SK-N-SH treated with all-trans-retinoic acid at 6 μM for 48 hours (cell line): ENCODE data around the gene CKMT2.

ENCODE experiments used
- ATAC-seq: fragments of 200-7000 bp; cut with Tn5 transposase; 3 replicates; pipeline ENCODE4 v1.9.1; 2020; ENCODE audit warnings: mild to moderate bottlenecking, moderate library complexity
- ARNTL ChIP-seq: fragments of 450-650 bp; formaldehyde crosslinking; IDR thresholded peaks from 2 replicates; pipeline ENCODE4 v1.5.0; 2020; ENCODE audit warnings: low read depth, mild to moderate bottlenecking, moderate library complexity, borderline replicate concordance
- BACH2 ChIP-seq: fragments of 250-450 bp; sonication (Bioruptor Pico); IDR thresholded peaks from 2 replicates; pipeline ENCODE4 v1.9.0; 2021; ENCODE audit warnings: mild to moderate bottlenecking, borderline replicate concordance
- CSDC2 ChIP-seq: fragments of 250-450 bp; sonication (Bioruptor Pico); IDR thresholded peaks from 2 replicates; pipeline ENCODE4 v1.5.0; 2020; ENCODE audit warnings: mild to moderate bottlenecking, moderate library complexity
- GLIS3 ChIP-seq: fragments of 250-450 bp; sonication (Bioruptor Pico); IDR thresholded peaks from 2 replicates; pipeline ENCODE4 v1.5.0; 2020; ENCODE audit warnings: mild to moderate bottlenecking, moderate library complexity
- ISL1 ChIP-seq: fragments of 250-450 bp; sonication (Bioruptor Pico); IDR thresholded peaks from 2 replicates; pipeline ENCODE4 v2.1.2; 2022; ENCODE audit warnings: mild to moderate bottlenecking, moderate library complexity
- OSR1 ChIP-seq: fragments of 250-450 bp; sonication (Bioruptor Pico); IDR thresholded peaks from 2 replicates; pipeline ENCODE4 v1.8.0; 2022; ENCODE audit warnings: moderate library complexity, mild to moderate bottlenecking, inconsistent platforms
- PPARA ChIP-seq: fragments of 250-450 bp; sonication (Bioruptor Pico); IDR thresholded peaks from 2 replicates; pipeline ENCODE4 v1.5.0; 2020; ENCODE audit warnings: mild to moderate bottlenecking, borderline replicate concordance
- RARB ChIP-seq: fragments of 250-450 bp; sonication (Bioruptor Pico); IDR thresholded peaks from 2 replicates; pipeline ENCODE4 v1.8.0; 2021; ENCODE audit warnings: mild to moderate bottlenecking, moderate library complexity
- SNAI2 ChIP-seq: fragments of 250-450 bp; sonication (Bioruptor Pico); IDR thresholded peaks from 2 replicates; pipeline ENCODE4 v1.5.0; 2020; ENCODE audit warnings: mild to moderate bottlenecking, moderate library complexity
- TCF4 ChIP-seq: fragments of 250-450 bp; sonication (Bioruptor Pico); IDR thresholded peaks from 2 replicates; pipeline ENCODE4 v1.8.0; 2021; ENCODE audit warnings: mild to moderate bottlenecking, moderate library complexity, borderline replicate concordance
- TOX ChIP-seq: fragments of 250-450 bp; sonication (Bioruptor Pico); IDR thresholded peaks from 2 replicates; pipeline ENCODE4 v1.8.0; 2021; ENCODE audit warnings: mild to moderate bottlenecking, moderate library complexity, borderline replicate concordance
- TSHZ2 ChIP-seq: fragments of 250-450 bp; sonication (Bioruptor Pico); IDR thresholded peaks from 2 replicates; pipeline ENCODE4 v1.5.0; 2020; ENCODE audit warnings: mild to moderate bottlenecking, moderate library complexity
- ZC3H10 ChIP-seq: fragments of 250-450 bp; sonication (Bioruptor Pico); IDR thresholded peaks from 2 replicates; pipeline ENCODE4 v1.5.1; 2021; ENCODE audit warnings: mild to moderate bottlenecking, moderate library complexity
- ZFP3 ChIP-seq: fragments of 250-450 bp; sonication (Bioruptor Pico); IDR thresholded peaks from 2 replicates; pipeline ENCODE4 v1.5.0; 2020; ENCODE audit warnings: mild to moderate bottlenecking, moderate library complexity
- ZFP30 ChIP-seq: fragments of 450-650 bp; formaldehyde crosslinking; IDR thresholded peaks from 2 replicates; pipeline ENCODE4 v1.5.0; 2022; ENCODE audit warnings: mild to moderate bottlenecking, moderate library complexity
- ZNF565 ChIP-seq: fragments of 450-650 bp; formaldehyde crosslinking; conservative IDR thresholded peaks from 2 replicates; pipeline ENCODE4 v1.5.0; 2020; ENCODE audit warnings: low read depth, mild to moderate bottlenecking, moderate library complexity
- ZNF8 ChIP-seq: fragments of 450-650 bp; formaldehyde crosslinking; IDR thresholded peaks from 2 replicates; pipeline ENCODE4 v1.5.0; 2020; ENCODE audit warnings: mild to moderate bottlenecking, moderate library complexity
- TF ChIP-seq, protein P1 (sequence below): fragments of 250-450 bp; sonication (Bioruptor Pico); IDR thresholded peaks from 2 replicates; pipeline ENCODE4 v1.8.0; 2021; ENCODE audit warnings: low read depth, mild to moderate bottlenecking, moderate library complexity, borderline replicate concordance
- TF ChIP-seq, protein P2 (sequence below): fragments of 250-450 bp; sonication (Bioruptor Pico); IDR thresholded peaks from 2 replicates; pipeline ENCODE4 v1.8.0; 2020; ENCODE audit warnings: mild to moderate bottlenecking, moderate library complexity, borderline replicate concordance
- TF ChIP-seq, protein P3 (sequence below): fragments of 250-450 bp; sonication (Bioruptor Pico); IDR thresholded peaks from 2 replicates; pipeline ENCODE4 v1.5.1; 2020; ENCODE audit warnings: low read depth, mild to moderate bottlenecking, moderate library complexity

Gene CKMT2

GRCh38 chr5:81203729-81204128 is 29.4 kb upstream of the CKMT2 start:
- TF ChIP-seq, protein P1, sequence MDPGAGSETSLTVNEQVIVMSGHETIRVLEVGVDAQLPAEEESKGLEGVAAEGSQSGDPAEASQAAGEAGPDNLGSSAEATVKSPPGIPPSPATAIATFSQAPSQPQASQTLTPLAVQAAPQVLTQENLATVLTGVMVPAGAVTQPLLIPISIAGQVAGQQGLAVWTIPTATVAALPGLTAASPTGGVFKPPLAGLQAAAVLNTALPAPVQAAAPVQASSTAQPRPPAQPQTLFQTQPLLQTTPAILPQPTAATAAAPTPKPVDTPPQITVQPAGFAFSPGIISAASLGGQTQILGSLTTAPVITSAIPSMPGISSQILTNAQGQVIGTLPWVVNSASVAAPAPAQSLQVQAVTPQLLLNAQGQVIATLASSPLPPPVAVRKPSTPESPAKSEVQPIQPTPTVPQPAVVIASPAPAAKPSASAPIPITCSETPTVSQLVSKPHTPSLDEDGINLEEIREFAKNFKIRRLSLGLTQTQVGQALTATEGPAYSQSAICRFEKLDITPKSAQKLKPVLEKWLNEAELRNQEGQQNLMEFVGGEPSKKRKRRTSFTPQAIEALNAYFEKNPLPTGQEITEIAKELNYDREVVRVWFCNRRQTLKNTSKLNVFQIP (CRISPR knock-in tag): no peak
- no peak for ATAC-seq

DNA sequence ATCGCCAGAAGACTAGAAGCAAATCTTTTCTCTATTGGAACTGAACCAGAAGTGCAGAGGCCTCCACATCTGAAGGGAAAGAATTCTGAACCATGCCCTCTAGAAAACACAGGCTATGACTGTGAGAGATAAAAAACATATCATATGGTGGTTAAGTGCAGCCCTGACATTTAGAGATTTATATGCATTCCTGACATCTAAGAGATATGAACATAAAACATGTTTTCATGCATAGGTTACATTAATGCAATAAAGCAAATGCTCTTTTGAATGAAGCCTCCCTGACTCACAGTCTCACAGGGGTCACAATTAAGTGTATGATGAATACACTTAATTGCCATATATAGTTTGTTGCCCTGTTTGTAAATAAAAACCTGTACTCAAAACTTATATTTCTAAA is 28.9 kb upstream of the CKMT2 start:
- no peak for ATAC-seq

GRCh38 chr5:81205058-81205457 is 28.1 kb upstream of the CKMT2 start:
- ATAC-seq: no peak
- TF ChIP-seq ZNF565 (CRISPR knock-in tag) (no peak), ZFP30 (no peak), TCF4 (CRISPR knock-in tag) (no peak), ZFP3 (CRISPR knock-in tag) (no peak), PPARA (CRISPR knock-in tag) (no peak), RARB (CRISPR knock-in tag) (no peak), TSHZ2 (no peak), BACH2 (CRISPR knock-in tag) (no peak), TOX (CRISPR knock-in tag) (no peak), OSR1 (CRISPR knock-in tag) (no peak), GLIS3 (CRISPR knock-in tag) (no peak), SNAI2 (no peak), ZC3H10 (no peak), ZNF8 (CRISPR knock-in tag) (no peak), CSDC2 (no peak)
- TF ChIP-seq, protein P1 (CRISPR knock-in tag): no peak
- TF ChIP-seq, protein P2, sequence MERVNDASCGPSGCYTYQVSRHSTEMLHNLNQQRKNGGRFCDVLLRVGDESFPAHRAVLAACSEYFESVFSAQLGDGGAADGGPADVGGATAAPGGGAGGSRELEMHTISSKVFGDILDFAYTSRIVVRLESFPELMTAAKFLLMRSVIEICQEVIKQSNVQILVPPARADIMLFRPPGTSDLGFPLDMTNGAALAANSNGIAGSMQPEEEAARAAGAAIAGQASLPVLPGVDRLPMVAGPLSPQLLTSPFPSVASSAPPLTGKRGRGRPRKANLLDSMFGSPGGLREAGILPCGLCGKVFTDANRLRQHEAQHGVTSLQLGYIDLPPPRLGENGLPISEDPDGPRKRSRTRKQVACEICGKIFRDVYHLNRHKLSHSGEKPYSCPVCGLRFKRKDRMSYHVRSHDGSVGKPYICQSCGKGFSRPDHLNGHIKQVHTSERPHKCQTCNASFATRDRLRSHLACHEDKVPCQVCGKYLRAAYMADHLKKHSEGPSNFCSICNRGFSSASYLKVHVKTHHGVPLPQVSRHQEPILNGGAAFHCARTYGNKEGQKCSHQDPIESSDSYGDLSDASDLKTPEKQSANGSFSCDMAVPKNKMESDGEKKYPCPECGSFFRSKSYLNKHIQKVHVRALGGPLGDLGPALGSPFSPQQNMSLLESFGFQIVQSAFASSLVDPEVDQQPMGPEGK (CRISPR knock-in tag): no peak
- TF ChIP-seq, protein P3, sequence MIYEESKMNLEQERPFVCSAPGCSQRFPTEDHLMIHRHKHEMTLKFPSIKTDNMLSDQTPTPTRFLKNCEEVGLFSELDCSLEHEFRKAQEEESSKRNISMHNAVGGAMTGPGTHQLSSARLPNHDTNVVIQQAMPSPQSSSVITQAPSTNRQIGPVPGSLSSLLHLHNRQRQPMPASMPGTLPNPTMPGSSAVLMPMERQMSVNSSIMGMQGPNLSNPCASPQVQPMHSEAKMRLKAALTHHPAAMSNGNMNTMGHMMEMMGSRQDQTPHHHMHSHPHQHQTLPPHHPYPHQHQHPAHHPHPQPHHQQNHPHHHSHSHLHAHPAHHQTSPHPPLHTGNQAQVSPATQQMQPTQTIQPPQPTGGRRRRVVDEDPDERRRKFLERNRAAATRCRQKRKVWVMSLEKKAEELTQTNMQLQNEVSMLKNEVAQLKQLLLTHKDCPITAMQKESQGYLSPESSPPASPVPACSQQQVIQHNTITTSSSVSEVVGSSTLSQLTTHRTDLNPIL (CRISPR knock-in tag): no peak
- TF ChIP-seq, all 23 proteins: peak for 0

More for the DNA sequence above, 28.9 kb upstream of the CKMT2 start:
- TF ChIP-seq TOX (CRISPR knock-in tag) (no peak), ZFP3 (CRISPR knock-in tag) (no peak), GLIS3 (CRISPR knock-in tag) (0 out of 2 replicates have a peak, but pooled peaks have one; percentile 28), ISL1 (CRISPR knock-in tag) (peak; percentile 90)

GRCh38 chr5:81207009-81207408 is 26.1 kb upstream of the CKMT2 start:
- peak; percentile 44; the same call in 1 of the 3 replicates for ATAC-seq
- TF ChIP-seq PPARA (CRISPR knock-in tag) (no peak), ARNTL (CRISPR knock-in tag) (no peak), ZFP30 (no peak)
